Smooth muscle cell (in vitro differentiated cells): ENCODE data around the gene SSPN. TPM values are rescaled to one million over a fixed set of nuclear protein-coding genes. Genes with fewer than 3 reads are reported as not detected.

Source experiments
- DNase-seq: peaks from one replicate; lab custom pipeline; 2025; ENCODE audit not compliant: unreplicated experiment; lab: John Stamatoyannopoulos, UW
- H2AFZ ChIP-seq: fragments of 200-600 bp; sonication (generic); 2 replicates; pipeline ENCODE4 v1.6.0; 2016; ENCODE audit warnings: antibody characterized with exemption, low read depth, mild to moderate bottlenecking
- H3F3A ChIP-seq: fragments of 200-600 bp; sonication (generic); 2 replicates; pipeline ENCODE4 v1.6.0; 2017; ENCODE audit warnings: antibody characterized with exemption, low read depth
- H3K27ac ChIP-seq: fragments of 200-600 bp; sonication (generic); 2 replicates; pipeline ENCODE4 v1.5.1; 2016; ENCODE audit warnings: low read depth, mild to moderate bottlenecking
- H3K27me3 ChIP-seq: fragments of 200-600 bp; sonication (generic); 2 replicates; pipeline ENCODE4 v1.6.1; 2016; ENCODE audit warnings: low read depth, mild to moderate bottlenecking
- H3K36me3 ChIP-seq: fragments of 200-600 bp; sonication (generic); 2 replicates; pipeline ENCODE4 v1.5.1; 2016; ENCODE audit warnings: low read depth
- H3K4me1 ChIP-seq: fragments of 200-600 bp; sonication (generic); 2 replicates; pipeline ENCODE4 v1.5.1; 2016; ENCODE audit warnings: low read depth
- H3K4me2 ChIP-seq: fragments of 200-600 bp; sonication (generic); 2 replicates; pipeline ENCODE4 v1.6.0; 2016; ENCODE audit warnings: mild to moderate bottlenecking
- H3K4me3 ChIP-seq: fragments of 200-600 bp; sonication (generic); 2 replicates; pipeline ENCODE4 v1.5.1; 2016; ENCODE audit warnings: mild to moderate bottlenecking
- H3K79me2 ChIP-seq: fragments of 200-600 bp; sonication (generic); 2 replicates; pipeline ENCODE4 v1.6.0; 2016; ENCODE audit warnings: low read depth, mild to moderate bottlenecking
- H3K9ac ChIP-seq: fragments of 200-600 bp; sonication (generic); 2 replicates; pipeline ENCODE4 v1.6.0; 2016; ENCODE audit warnings: low read depth
- H3K9me3 ChIP-seq: fragments of 200-600 bp; sonication (generic); replicated peaks from 2 replicates; pipeline ENCODE4 v1.5.1; 2016; ENCODE audit warnings: low read depth
- H4K20me1 ChIP-seq: fragments of 200-600 bp; sonication (generic); 2 replicates; pipeline ENCODE4 v1.6.0; 2016; ENCODE audit warnings: low read depth
- WGBS: methylation state at CpG from one replicate; pipeline ENCODE4 v1.1.7; 2016; ENCODE audit warnings: low lambda C conversion rate; 5-methylcytosine and 5-hydroxymethylcytosine counted together
- polyA plus RNA-seq: library from polyadenylated mRNA; unstranded; fragments of >200 nt; fragmentation: Nextera tagmentation; extraction: Ambion mirVana; gene quantifications from 2 replicates; pipeline ENCODE4 v1.2.1, GENCODE V29; 2016
- total RNA-seq: library from RNA; depleted of rRNA; stranded (reverse); fragments of >200 nt; gene quantifications from 2 replicates; pipeline ENCODE4 v1.2.3, GENCODE V29; 2014
- TF ChIP-seq, protein P1 (sequence below): fragments of 200-600 bp; sonication (generic); IDR thresholded peaks from 2 replicates; pipeline ENCODE4 v1.5.1; 2017; ENCODE audit warnings: borderline replicate concordance, mild to moderate bottlenecking, antibody characterized with exemption; ENCODE audit not compliant: insufficient read depth, poor library complexity, severe bottlenecking

SSPN gene
- total and polyA plus RNA-seq, 2 experiments from 2014 or later: 22.6 to 24.4 TPM

- no peak overlapping the region for H3K4me3 ChIP-seq
- H3K27ac ChIP-seq: peak overlapping the region; percentile 93
- H2AFZ ChIP-seq: no peak overlapping the region
- H3K79me2 ChIP-seq: no peaks in the 10 kb centered on the region
- TF ChIP-seq, protein P1, sequence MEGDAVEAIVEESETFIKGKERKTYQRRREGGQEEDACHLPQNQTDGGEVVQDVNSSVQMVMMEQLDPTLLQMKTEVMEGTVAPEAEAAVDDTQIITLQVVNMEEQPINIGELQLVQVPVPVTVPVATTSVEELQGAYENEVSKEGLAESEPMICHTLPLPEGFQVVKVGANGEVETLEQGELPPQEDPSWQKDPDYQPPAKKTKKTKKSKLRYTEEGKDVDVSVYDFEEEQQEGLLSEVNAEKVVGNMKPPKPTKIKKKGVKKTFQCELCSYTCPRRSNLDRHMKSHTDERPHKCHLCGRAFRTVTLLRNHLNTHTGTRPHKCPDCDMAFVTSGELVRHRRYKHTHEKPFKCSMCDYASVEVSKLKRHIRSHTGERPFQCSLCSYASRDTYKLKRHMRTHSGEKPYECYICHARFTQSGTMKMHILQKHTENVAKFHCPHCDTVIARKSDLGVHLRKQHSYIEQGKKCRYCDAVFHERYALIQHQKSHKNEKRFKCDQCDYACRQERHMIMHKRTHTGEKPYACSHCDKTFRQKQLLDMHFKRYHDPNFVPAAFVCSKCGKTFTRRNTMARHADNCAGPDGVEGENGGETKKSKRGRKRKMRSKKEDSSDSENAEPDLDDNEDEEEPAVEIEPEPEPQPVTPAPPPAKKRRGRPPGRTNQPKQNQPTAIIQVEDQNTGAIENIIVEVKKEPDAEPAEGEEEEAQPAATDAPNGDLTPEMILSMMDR: no peak
- H4K20me1 ChIP-seq: no peaks in the 10 kb centered on the region
- no peaks in the 10 kb centered on the region for H3K27me3 ChIP-seq
- H3K9ac ChIP-seq: no peak overlapping the region
- peaks cover 10% of the 10 kb centered on the region for H3F3A ChIP-seq
- DNase-seq: no peak
- peak overlapping the region; percentile 45 for H3K4me2 ChIP-seq
- no peaks in the 10 kb centered on the region for H3K9me3 ChIP-seq
- H3K4me1 ChIP-seq: no peaks in the 10 kb centered on the region
- no peaks in the 10 kb centered on the region for H3K36me3 ChIP-seq
- WGBS: 94% methylated on average over 1 of the region's 1 CpG
These were observed 33.2 kb upstream of the SSPN start for GRCh38 chr12:26162174-26162573.

DNA sequence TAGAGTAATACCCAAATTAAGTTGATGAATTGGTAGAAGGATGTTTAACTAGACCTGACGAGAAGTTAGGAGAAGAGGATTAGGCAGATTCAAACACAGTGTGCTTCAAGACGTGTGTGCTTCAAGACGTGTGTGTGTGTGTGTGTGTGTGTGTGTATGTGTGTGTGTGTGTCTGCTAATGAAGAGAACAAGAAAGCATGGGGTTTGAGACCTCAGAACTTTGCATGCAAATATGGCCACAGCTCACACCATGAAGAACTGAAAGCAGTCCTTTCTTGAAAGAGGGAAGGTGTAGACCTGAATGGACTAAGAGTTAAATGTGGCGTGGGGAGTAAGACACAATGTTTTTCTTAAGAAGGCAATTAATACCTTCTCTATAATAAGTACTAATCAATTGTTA, 32.5 kb upstream of the SSPN start:
- no peak overlapping the region for H3K4me3 ChIP-seq
- H3K9me3 ChIP-seq: no peaks in the 10 kb centered on the region
- H3K4me1 ChIP-seq: no peaks in the 10 kb centered on the region
- 54% methylated on average over 4 of the region's 4 CpGs for WGBS
- peak overlapping the region; percentile 38 for H3K9ac ChIP-seq
- H3K27me3 ChIP-seq: no peaks in the 10 kb centered on the region
- no peaks in the 10 kb centered on the region for H3K36me3 ChIP-seq
- H3K79me2 ChIP-seq: no peaks in the 10 kb centered on the region
- H2AFZ ChIP-seq: peak overlapping the region; percentile 23
- no peak for DNase-seq
- peaks cover 10% of the 10 kb centered on the region for H3F3A ChIP-seq
- peak overlapping the region; percentile 38 for H3K4me2 ChIP-seq
- H3K27ac ChIP-seq: peak overlapping the region; percentile 93
- TF ChIP-seq, protein P1: no peak
- H4K20me1 ChIP-seq: no peaks in the 10 kb centered on the region

- no peak overlapping the region for H3K4me3 ChIP-seq
- no peak overlapping the region for H3K4me2 ChIP-seq
- no peak overlapping the region for H3K9ac ChIP-seq
- TF ChIP-seq, protein P1: no peak
- no peaks in the 10 kb centered on the region for H3K79me2 ChIP-seq
- peaks cover 10% of the 10 kb centered on the region for H3F3A ChIP-seq
- H4K20me1 ChIP-seq: no peaks in the 10 kb centered on the region
- no peaks in the 10 kb centered on the region for H3K27me3 ChIP-seq
- no peaks in the 10 kb centered on the region for H3K4me1 ChIP-seq
- H3K27ac ChIP-seq: no peak overlapping the region
- H3K9me3 ChIP-seq: no peaks in the 10 kb centered on the region
- no peaks in the 10 kb centered on the region for H3K36me3 ChIP-seq
- WGBS: 29% methylated on average over 3 of the region's 3 CpGs
- no peak overlapping the region for H2AFZ ChIP-seq
- no peak for DNase-seq
These were observed 31.3 kb upstream of the SSPN start for GRCh38 chr12:26164118-26164517.

- TF ChIP-seq, protein P1: no peak
These were observed 23.4 kb upstream of the SSPN start for GRCh38 chr12:26172013-26172412.

More at GRCh38 chr12:26172013-26172412, 23.4 kb upstream of the SSPN start:
- Histone ChIP-seq H3K79me2 (no peaks in the 10 kb centered on the region), H3F3A (no peaks in the 10 kb centered on the region), H4K20me1 (no peaks in the 10 kb centered on the region), H3K4me2 (no peak overlapping the region), H3K4me1 (no peaks in the 10 kb centered on the region), H3K9me3 (no peaks in the 10 kb centered on the region), H3K9ac (no peak overlapping the region), H3K36me3 (no peaks in the 10 kb centered on the region), H3K27ac (no peak overlapping the region), H3K27me3 (no peaks in the 10 kb centered on the region), H3K4me3 (no peak overlapping the region), H2AFZ (no peak overlapping the region)
- DNase-seq: no peak
- WGBS: 94% methylated on average over 4 of the region's 4 CpGs
